Measurements from ENCODE around the gene UBXN7. TPM values are rescaled to one million over a fixed set of nuclear protein-coding genes. Genes with fewer than 3 reads are reported as not detected.
"Not testable (repeated sequence)": the region's sequence is repeated elsewhere in the genome, so short reads cannot be mapped to it uniquely, and the experiment has no call there.

The UBXN7 gene
- total RNA-seq, 2 experiments from 2014 or later: 51.1 to 63.0 TPM

DNA sequence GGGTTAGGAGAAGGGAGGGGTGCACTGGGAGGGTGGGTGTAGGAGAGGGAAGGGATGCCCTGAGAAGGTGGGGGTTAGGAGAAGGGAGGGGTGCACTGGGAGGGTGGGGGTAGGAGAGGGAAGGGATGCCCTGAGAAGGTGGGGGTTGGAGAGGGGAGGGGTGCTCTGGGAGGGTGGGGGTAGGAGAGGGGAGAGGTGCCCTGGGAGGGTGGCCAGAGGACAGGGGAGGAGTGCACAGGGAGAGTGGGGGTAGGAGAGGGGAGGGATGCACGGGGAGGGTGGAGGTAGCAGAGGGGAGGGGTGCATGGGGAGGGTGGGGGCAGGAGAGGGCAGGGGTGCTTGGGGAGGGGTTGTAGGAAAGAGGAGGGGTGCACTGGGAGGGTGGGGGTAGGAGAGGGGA is 97.2 kb downstream of the UBXN7 start:
- CTCF ChIA-PET: no interaction called here
- POLR2A ChIA-PET: no interaction called here

GRCh38 chr3:196332168-196332567 is 100.1 kb downstream of the UBXN7 start:
- POLR2A ChIA-PET: interaction anchor here (0.6 kb wide), 1 partner anchor 78 kb away, joined by 3 read pairs; no protein-coding TSS in a partner anchor
- CTCF ChIA-PET: no interaction called here

- CTCF ChIA-PET: no interaction called here
- POLR2A ChIA-PET: no interaction called here
Observed at GRCh38 chr3:196327405-196327804, 104.8 kb downstream of the UBXN7 start.

GRCh38 chr3:196326936-196327335 is 105.3 kb downstream of the UBXN7 start:
- POLR2A ChIA-PET: no interaction called here

DNA sequence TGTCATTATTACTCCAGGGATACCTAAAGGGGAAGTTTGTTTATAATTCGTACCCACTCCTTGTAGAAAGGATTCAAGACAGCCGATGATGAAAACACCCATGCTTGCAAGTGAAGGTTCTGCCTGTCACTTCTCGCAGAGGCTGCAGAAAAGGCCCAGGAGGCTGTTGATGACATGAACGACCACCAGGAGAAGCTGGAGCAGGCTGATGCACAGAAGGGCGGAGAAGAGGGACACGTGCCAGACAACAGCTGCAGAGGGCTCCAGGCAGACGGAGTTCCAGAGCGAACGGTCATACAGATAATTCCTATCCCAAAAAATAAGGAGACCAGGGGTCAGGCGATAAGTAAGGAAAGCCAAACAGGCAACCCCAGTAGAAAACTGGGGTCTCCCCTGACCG is 108.5 kb downstream of the UBXN7 start:
- CTCF ChIA-PET: no interaction called here
- POLR2A ChIA-PET: no interaction called here

More at GRCh38 chr3:196326936-196327335, 105.3 kb downstream of the UBXN7 start:
- CTCF ChIA-PET: no interaction called here

GRCh38 chr3:196323016-196323415 is 109.2 kb downstream of the UBXN7 start:
- POLR2A ChIA-PET: no interaction called here
- CTCF ChIA-PET: no interaction called here

DNA sequence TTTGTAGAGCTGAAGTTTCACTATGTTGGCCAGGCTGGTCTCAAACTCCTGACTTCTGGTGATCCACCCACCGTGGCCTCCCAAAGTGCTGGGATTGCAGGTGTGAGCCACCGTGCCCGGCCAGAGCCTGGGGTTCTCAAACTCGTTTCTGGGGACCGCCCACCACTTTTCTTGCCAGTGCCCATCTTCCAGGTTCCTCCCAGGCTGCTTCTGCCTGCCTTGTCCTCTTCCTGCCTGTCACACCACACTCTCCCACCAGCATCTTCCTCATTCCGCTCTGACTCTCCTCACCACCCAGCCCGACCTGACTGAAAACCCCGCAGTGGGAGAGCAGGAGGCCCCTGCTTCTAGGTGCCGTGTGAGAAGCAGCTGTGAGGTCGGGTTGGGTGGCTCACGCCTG is 111.1 kb downstream of the UBXN7 start:
- CTCF ChIA-PET: interaction anchor here (1.3 kb wide), 1 partner anchor 67 kb away, joined by 3 read pairs; no protein-coding TSS in a partner anchor
- POLR2A ChIA-PET: no interaction called here

DNA sequence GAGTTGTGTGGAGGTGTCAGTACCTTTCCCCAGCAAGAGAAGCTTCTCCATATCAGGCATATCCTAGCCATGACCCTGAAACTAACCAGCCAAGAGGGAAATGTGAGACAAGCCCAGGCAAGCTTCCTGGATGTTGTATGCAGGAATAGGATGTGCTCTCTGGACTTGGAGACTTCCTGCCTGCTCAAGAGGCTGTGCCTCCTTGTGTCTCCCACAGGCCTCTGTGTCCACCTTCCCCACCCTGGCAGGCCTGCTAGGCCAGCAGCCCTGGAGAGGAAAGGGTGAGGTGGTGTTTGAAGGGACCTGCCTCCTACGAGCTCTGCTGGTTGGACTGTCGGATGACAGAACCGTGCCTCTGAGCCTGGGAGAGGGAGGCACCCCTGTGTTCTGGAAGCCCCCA is 112.1 kb downstream of the UBXN7 start:
- CTCF ChIA-PET: interaction anchor here (0.5 to 1.3 kb wide), 4 partner anchors 37 to 289 kb away, joined by 3 read pairs; no protein-coding TSS in a partner anchor

GRCh38 chr3:196317687-196318467 is 114.3 kb downstream of the UBXN7 start, which contains the start of gene DYNLT2B:
Gene DYNLT2B (minus strand): TSS chr3:196318240. CDS start chr3:196318152, 88 bp downstream.
- POLR2A ChIA-PET: interaction anchor here (0.9 to 1.7 kb wide), 6 partner anchors 30 to 251 kb away, joined by 3 to 12 read pairs (median 5); partner anchors contain the start of genes FBXO45, PCYT1A, UBXN7 and WDR53
- CTCF ChIA-PET: interaction anchor here (0.9 to 1.0 kb wide), 2 partner anchors 37 to 64 kb away, joined by 3 to 4 read pairs; no protein-coding TSS in a partner anchor

More for the DNA sequence above, 112.1 kb downstream of the UBXN7 start:
- POLR2A ChIA-PET: no interaction called here

- ChIA-PET CTCF (interaction anchor here (0.9 to 1.0 kb wide), 2 partner anchors 36 to 63 kb away, joined by 3 to 4 read pairs; no protein-coding TSS in a partner anchor), POLR2A (interaction anchor here (0.9 to 1.7 kb wide), 6 partner anchors 29 to 251 kb away, joined by 3 to 12 read pairs (median 5); partner anchors contain the start of genes FBXO45, PCYT1A, UBXN7 and WDR53)
Observed at GRCh38 chr3:196316799-196317686, 115.2 kb downstream of the UBXN7 start.

- POLR2A ChIA-PET: no interaction called here
- CTCF ChIA-PET: no interaction called here
Observed at GRCh38 chr3:196315821-196316220, 116.4 kb downstream of the UBXN7 start.

- ChIA-PET POLR2A (interaction anchor here (0.6 kb wide), 2 partner anchors 38 to 251 kb away, joined by 3 to 5 read pairs; no protein-coding TSS in a partner anchor), CTCF (interaction anchor here (0.7 kb wide), 1 partner anchor 213 kb away, joined by 3 read pairs; no protein-coding TSS in a partner anchor)
Observed at GRCh38 chr3:196314597-196314996, 117.6 kb downstream of the UBXN7 start.

- CTCF ChIA-PET: interaction anchor here (0.7 kb wide), 1 partner anchor 212 kb away, joined by 3 read pairs; no protein-coding TSS in a partner anchor
- POLR2A ChIA-PET: interaction anchor here (0.6 kb wide), 1 partner anchor 252 kb away, joined by 3 read pairs; no protein-coding TSS in a partner anchor
Observed at GRCh38 chr3:196314086-196314485, 118.1 kb downstream of the UBXN7 start.

- POLR2A ChIA-PET, CTCF ChIA-PET: not testable (repeated sequence)
Observed at GRCh38 chr3:196302960-196303359, 129.3 kb downstream of the UBXN7 start.

DNA sequence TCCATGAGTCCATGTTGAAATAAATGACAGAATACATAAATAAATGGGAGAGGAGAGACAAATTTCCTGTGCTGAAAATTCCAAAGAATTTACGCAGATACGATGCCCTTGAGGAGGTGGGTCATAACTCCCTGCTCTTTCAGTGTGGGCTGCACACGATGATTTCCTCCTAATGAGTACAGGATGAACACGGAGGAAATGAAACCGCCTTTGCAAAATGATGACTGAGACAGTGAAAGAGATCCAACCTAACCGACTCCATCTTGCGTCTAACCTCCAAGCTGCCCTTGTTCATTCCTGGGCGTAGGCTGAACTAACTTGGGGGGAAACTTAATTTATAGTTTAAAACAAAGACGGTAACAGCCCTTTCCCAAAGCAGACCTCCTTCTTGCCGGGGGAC is 129.7 kb downstream of the UBXN7 start:
- POLR2A ChIA-PET: not testable (repeated sequence)

DNA sequence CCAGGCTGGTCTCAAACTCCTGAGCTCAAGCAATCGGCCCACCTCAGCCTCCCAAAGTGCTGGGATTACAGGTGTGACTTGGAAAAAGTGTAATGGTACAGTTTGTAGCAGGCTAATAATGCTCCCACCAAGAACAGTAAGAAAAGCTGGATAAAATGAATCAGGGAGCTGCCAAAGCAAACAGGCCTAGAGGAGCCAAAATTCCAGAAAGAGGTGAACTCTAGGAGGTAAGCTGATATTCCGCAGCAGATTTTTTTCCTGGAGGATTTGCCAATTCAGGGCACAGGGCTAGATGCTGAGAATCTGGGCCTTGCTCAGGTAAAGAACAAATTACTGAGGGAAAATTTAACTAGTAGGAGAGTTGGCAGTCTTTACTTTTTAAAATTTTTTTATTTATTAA is 133.7 kb downstream of the UBXN7 start:
- POLR2A ChIA-PET: no interaction called here

More for the DNA sequence above, 129.7 kb downstream of the UBXN7 start:
- CTCF ChIA-PET: not testable (repeated sequence)

More for the DNA sequence above, 133.7 kb downstream of the UBXN7 start:
- CTCF ChIA-PET: interaction anchor here (0.6 kb wide), 1 partner anchor 62 kb away, joined by 3 read pairs; no protein-coding TSS in a partner anchor

Measured in activated CD8-positive, alpha-beta memory T cell treated with anti-CD3 and anti-CD28 coated beads for 36 hours (primary cell).